GM12875 (cell line): ENCODE measurements around the gene ZSWIM3.

Experiments
- H3K4me3 ChIP-seq: one replicate; pipeline ENCODE4 v1.5.1; 2011; ENCODE audit warnings: low read depth, low read length, control low read depth
- TF ChIP-seq, protein P1 (sequence below): IDR thresholded peaks from 2 replicates; pipeline ENCODE4 v1.5.1; 2011; ENCODE audit warnings: low read depth, mild to moderate bottlenecking, control low read depth, inconsistent platforms, low read length, moderate library complexity, borderline replicate concordance; ENCODE audit not compliant: insufficient read depth

ZSWIM3 gene

DNA sequence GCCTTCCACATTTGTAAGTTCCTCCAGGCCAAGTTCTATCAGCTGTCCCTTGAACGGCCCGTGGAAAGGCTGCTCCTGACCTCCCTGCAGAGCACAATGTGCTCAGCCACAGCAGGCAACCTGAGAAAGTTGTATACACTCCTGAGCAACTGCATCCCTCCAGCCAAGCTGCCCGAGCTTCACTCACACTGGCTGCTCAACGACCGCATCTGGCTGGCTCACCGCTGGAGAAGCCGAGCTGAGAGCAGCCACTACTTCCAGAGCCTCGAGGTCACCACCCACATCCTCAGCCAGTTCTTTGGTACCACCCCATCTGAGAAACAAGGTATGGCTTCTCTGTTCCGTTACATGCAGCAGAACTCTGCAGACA is 25.7 kb downstream of the ZSWIM3 start:
- H3K4me3 ChIP-seq, result no peak overlapping the region
- TF ChIP-seq, protein P1, sequence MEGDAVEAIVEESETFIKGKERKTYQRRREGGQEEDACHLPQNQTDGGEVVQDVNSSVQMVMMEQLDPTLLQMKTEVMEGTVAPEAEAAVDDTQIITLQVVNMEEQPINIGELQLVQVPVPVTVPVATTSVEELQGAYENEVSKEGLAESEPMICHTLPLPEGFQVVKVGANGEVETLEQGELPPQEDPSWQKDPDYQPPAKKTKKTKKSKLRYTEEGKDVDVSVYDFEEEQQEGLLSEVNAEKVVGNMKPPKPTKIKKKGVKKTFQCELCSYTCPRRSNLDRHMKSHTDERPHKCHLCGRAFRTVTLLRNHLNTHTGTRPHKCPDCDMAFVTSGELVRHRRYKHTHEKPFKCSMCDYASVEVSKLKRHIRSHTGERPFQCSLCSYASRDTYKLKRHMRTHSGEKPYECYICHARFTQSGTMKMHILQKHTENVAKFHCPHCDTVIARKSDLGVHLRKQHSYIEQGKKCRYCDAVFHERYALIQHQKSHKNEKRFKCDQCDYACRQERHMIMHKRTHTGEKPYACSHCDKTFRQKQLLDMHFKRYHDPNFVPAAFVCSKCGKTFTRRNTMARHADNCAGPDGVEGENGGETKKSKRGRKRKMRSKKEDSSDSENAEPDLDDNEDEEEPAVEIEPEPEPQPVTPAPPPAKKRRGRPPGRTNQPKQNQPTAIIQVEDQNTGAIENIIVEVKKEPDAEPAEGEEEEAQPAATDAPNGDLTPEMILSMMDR, result no peak

DNA sequence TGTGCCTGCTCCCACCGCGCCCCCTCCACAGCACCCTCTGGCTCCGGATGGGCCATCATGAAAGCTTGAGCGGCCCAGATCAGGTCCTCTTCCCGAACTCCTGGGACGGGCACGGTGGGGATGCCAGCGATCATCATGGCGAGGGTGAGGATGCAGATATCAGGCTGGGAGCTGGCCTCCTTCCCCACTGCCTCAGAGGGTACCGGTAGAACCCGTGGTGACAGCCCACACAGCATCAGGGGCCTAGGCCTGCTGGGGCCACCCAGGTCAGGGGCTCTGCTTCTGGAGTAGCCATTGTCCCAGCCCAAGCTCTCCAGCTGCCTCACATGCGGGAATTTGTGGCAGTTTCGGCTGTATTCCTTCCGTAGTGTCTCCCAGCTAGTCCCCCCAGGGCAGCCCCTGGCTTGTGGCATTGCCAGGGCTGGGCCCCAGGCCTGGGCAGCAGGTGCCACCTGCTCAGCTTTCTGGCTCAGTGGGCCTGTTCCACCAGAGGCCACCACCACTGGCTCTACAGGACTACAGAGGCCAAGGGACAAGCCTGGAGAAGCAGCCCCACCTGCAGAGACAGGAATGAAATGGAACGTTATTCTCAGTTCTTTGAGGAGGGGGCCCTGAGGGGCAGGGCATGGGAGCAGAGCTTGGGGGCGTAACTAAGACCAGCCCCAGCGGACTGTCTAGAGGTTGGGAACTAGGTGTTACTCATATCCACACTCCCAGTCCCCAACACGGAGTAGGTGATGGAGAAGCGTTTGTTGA is 29.4 kb downstream of the ZSWIM3 start:
- H3K4me3 ChIP-seq, result no peak overlapping the region
- TF ChIP-seq, protein P1, result no peak

DNA sequence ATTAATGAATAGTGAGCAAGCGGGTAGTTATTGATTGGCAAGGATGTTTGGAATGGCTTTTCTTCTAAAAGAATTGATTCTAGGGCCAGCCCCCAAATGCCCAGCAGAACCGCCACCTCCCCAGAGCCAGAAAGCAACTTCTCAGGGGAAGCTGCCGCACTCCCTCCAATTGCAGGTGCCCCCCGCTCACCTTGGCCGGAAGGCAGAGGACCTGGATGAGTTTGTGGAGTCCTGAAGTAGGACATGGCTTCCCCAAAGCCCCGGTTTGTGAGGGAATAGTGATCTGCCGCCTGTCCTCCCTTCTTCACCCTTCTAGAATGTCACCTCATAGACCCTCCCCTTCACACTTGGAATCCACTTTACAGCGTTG is 29.9 kb downstream of the ZSWIM3 start, which contains the start of gene SPATA25:
Gene SPATA25 (minus strand): TSS at position 277 of the 370 bp plus-strand sequence. CDS start 32 bp downstream, at position 245.
- TF ChIP-seq, protein P1, result no peak
- no peak within 1 kb of the TSS for H3K4me3 ChIP-seq

DNA sequence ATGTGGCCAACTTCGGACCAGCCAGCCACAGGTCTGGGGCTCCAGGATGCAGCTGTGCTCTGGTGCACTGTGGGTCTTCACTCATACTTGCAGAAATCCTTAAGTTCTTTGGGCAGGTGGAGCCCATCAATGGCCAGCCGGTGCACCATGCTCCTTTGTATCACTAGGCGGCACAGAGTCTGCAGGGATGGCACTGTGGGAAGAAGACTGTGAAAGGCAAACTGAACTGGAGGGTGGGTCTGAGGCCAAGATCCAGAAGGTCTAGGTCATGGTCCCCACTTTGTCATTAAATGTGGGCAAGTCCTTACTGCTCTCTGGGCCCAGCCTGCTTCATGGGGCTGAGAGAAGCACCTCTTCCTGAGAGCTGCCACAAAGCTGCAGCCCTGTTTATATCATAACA is 31.3 kb downstream of the ZSWIM3 start:
- no peak overlapping the region for H3K4me3 ChIP-seq
- TF ChIP-seq, protein P1, result no peak

DNA sequence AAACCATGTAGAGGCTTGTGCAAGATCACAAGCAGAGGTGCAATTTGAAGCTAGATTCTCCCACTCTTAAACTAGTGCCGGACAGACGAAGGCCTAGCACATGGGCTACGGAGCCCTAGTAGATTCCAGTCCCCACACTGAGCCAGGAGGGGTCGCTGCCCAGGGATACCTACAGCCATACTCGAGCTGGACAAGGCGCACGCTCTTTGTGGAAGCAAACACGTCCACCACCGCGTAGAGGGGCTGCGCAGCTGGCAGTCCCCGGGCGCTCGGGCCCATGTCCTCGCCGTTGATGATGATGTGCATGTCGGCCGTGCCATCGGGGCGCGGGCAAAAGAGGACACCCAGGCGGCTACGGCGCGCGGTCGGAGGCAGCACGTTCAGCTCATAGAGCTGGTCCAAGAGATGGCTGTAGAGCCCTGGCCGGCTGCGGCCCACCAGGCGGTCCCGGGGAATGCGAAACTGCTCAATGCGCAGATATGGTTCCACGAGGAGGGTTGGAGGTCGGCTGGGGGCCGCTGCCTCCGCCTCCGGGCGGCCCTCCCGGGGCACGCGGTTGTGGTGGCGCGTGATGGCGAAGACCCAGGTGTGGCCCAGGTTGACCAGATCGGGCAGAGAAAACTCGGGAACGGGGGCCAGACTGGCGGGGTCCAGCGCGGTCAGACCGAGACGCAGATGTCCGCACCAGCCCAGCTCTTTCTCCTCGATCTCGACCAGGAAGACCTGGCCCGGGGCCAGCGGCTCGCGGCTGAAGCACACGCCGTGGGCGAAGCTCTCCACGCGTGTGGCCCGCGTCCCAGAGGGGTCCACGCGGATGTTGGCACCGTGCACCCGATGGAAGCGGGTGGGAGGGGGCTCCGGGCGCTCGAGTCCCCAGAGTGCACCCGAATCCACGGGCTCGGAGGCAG is 32.9 kb downstream of the ZSWIM3 start:
- peak overlapping the region; percentile 84 for H3K4me3 ChIP-seq
- TF ChIP-seq, protein P1, result peak; percentile 47; the same call in 1 of the 2 replicates

DNA sequence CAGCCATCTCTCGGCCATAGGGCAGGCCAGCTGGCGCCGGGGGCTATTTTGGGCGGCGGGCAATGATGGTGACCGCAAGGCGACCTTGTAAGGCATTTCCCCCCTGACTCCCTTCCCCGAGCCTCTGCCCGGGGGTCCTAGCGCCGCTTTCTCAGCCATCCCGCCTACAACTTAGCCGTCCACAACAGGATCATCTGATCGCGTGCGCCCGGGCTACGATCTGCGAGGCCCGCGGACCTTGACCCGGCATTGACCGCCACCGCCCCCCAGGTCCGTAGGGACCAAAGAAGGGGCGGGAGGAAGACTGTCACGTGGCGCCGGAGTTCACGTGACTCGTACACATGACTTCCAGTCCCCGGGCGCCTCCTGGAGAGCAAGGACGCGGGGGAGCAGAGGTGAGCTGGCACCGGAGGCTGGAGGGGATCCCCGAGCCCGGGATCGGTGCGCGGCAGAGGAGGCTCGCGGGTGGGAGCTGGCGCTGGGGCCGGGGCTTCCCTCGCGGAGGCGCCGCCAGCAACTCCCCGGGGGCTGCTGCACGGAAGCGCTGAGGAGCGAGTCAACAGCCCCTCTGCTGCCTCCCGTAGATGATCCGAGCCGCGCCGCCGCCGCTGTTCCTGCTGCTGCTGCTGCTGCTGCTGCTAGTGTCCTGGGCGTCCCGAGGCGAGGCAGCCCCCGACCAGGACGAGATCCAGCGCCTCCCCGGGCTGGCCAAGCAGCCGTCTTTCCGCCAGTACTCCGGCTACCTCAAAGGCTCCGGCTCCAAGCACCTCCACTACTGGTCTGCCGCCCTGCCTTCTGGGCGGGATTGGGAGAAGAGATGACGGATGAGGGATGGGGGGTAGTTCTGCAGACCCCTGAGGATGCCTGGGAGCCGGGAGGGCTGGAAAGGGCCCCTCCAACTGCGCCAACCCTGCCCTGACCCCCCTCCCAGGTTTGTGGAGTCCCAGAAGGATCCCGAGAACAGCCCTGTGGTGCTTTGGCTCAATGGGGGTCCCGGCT is 33.9 kb downstream of the ZSWIM3 start, which contains the start of the genes CTSA and NEURL2:
Gene CTSA (plus strand): TSS at position 351 of the 999 bp plus-strand sequence. CDS start 234 bp downstream, at position 585.
Gene NEURL2 (minus strand): TSS at position 224 of the 999 bp plus-strand sequence. CDS start 217 bp downstream, at position 7.
- TF ChIP-seq, protein P1, result no peak
- H3K4me3 ChIP-seq, result peak within 1 kb of the TSS; percentile 84
